Lower lobe of right lung (tissue), 2 donors: ENCODE measurements around the gene C1GALT1. TPM values are rescaled to one million over a fixed set of nuclear protein-coding genes. Genes with fewer than 3 reads are reported as not detected.
"Not testable (repeated sequence)": the region's sequence is repeated elsewhere in the genome, so short reads cannot be mapped to it uniquely, and the experiment has no call there.

Source experiments
- ATAC-seq, 2 donors: fragments of 200-7000 bp; cut with Tn5 transposase; one replicate each; pipeline ENCODE4 v1.9.1; 2020 to 2022; ENCODE audit warnings: mild to moderate bottlenecking in 2 of 2, moderate library complexity in 2 of 2
- DNase-seq: peaks from one replicate; pipeline ENCODE4 v3.0.0-alpha.2; 2020
- H3K27ac ChIP-seq: fragments of 200-600 bp; one replicate; pipeline ENCODE4 v1.8.0; 2022
- H3K27me3 ChIP-seq: fragments of 200-600 bp; one replicate; pipeline ENCODE4 v1.8.0; 2022; ENCODE audit warnings: low read depth
- H3K36me3 ChIP-seq: fragments of 200-600 bp; one replicate; pipeline ENCODE4 v1.8.0; 2022; ENCODE audit warnings: mild to moderate bottlenecking
- H3K4me1 ChIP-seq: fragments of 200-600 bp; one replicate; pipeline ENCODE4 v1.8.0; 2022
- H3K4me3 ChIP-seq: fragments of 200-600 bp; one replicate; pipeline ENCODE4 v1.8.0; 2022; ENCODE audit warnings: mild to moderate bottlenecking
- H3K9me3 ChIP-seq: fragments of 200-600 bp; one replicate; pipeline ENCODE4 v1.8.0; 2022
- CTCF ChIP-seq: fragments of 200-600 bp; IDR thresholded peaks from one replicate; pipeline ENCODE4 v1.8.0; 2022; ENCODE audit warnings: antibody characterized with exemption, mild to moderate bottlenecking
- intact Hi-C: fragments of 100-400 bp; cut with DNase I; formaldehyde crosslinking; loops from one replicate; pipeline ENCODE4 v1.11.0; 2022
- total RNA-seq: library from RNA; stranded (reverse); fragmentation: NEBNext Ultra II Directional; extraction: Animal tissue kit (Norgen Biotek cat#: 25700); gene quantifications from one replicate; pipeline ENCODE4 v1.2.1, GENCODE V29; 2021
- donor health status: DM: no; HTN: yes; CAD: no; lungs with severe emphysema.

C1GALT1 gene
- total RNA-seq, 1 donor from 2014 or later: 39.0 TPM

DNA sequence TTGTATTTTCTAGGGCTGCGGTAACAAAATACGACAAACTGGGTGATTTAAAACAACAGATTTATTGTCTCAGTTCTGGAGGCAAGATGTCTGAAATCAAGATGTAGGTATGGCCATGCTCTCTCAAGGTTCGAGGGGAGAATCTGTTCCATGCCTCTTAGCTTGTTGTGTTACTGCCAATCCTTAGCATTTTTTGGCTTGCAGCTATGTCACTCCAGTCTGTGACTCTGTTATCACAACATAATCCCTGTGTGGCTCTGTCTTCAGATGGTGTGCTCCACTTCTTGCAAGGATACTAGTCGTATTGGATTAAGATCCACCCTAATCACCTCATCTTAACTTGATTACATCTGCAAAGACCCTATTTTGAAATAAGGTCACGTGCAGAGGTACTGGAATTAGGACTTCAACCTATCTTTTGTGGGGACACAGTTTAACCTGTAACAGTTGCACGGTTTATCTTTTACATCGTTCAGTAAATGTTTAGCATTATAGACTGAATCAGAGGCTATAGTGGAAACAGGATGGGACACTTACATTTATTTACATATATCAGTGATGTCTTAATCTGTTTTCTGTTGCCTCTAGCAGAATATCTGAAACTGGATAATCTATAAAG, 3.1 kb downstream of the C1GALT1 start:
- DNase-seq: no peak
- H3K4me1 ChIP-seq: peaks cover 28% of the 10 kb centered on the region
- intact Hi-C loops: no loop called here

DNA sequence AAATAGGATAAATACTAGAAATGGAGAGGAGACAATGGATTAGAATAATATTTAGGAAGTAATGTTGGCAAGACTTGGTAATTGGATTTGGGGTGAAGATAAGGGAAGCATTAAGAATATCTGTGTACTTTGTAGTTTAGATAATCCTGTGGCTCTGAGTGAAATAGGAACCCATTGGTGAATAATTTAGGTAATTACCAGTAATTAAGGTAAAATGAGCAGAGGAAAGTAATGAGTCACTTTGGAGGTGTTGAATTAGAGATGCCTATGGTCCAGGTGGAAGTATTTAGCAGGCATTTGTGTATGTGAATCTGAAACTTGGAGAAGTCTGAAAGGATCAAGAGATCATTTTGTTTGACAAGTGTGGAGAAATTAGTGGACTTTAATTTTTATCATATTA, 5.7 kb downstream of the C1GALT1 start:
- Histone ChIP-seq H3K9me3 (no peaks in the 10 kb centered on the region), H3K27me3 (no peaks in the 10 kb centered on the region), H3K4me3 (no peak overlapping the region), H3K27ac (no peak overlapping the region), H3K36me3 (no peaks in the 10 kb centered on the region), H3K4me1 (peaks cover 20% of the 10 kb centered on the region)
- DNase-seq: no peak
- TF ChIP-seq CTCF: no peak
- intact Hi-C loops: no loop called here
- ATAC-seq: no peak

More for the DNA sequence above, 3.1 kb downstream of the C1GALT1 start:
- ATAC-seq: no peak
- H3K36me3 ChIP-seq: no peaks in the 10 kb centered on the region
- no peak overlapping the region for H3K27ac ChIP-seq
- H3K27me3 ChIP-seq: no peaks in the 10 kb centered on the region
- H3K4me3 ChIP-seq: no peak overlapping the region
- no peak for TF ChIP-seq CTCF
- H3K9me3 ChIP-seq: no peaks in the 10 kb centered on the region

DNA sequence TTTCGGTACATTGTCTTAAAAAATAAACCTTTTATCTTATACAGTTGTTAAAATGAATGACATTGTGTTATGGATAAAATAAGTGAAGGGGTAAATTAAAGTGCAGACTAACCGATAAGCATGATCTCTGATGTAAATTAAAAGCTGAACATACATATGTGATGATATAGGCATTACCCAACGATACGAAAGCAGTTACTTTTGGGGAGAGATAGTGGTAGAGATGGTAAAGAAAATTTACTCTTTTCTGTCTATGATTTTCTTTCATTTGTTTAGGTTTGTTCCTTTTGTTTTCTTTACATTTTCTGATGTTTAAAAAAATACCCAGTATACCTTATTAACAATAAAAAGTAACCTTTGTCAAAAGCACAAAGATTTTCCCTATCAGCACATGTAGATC, 6.4 kb downstream of the C1GALT1 start:
- H3K4me1 ChIP-seq: peaks cover 18% of the 10 kb centered on the region

GRCh38 chr7:7190142-7190541, 7.8 kb downstream of the C1GALT1 start:
- Histone ChIP-seq H3K9me3 (no peaks in the 10 kb centered on the region), H3K27ac (no peak overlapping the region), H3K36me3 (no peaks in the 10 kb centered on the region), H3K4me1 (peaks cover 4% of the 10 kb centered on the region), H3K4me3 (no peak overlapping the region), H3K27me3 (no peaks in the 10 kb centered on the region)
- intact Hi-C loops: no loop called here
- DNase-seq: no peak
- ATAC-seq: no peak
- TF ChIP-seq CTCF: no peak

More for the DNA sequence above, 6.4 kb downstream of the C1GALT1 start:
- Histone ChIP-seq H3K36me3 (no peaks in the 10 kb centered on the region), H3K27ac (no peak overlapping the region), H3K4me3 (no peak overlapping the region), H3K27me3 (no peaks in the 10 kb centered on the region), H3K9me3 (no peaks in the 10 kb centered on the region)
- no peak for DNase-seq
- intact Hi-C loops: no loop called here
- no peak for ATAC-seq
- TF ChIP-seq CTCF: no peak

DNA sequence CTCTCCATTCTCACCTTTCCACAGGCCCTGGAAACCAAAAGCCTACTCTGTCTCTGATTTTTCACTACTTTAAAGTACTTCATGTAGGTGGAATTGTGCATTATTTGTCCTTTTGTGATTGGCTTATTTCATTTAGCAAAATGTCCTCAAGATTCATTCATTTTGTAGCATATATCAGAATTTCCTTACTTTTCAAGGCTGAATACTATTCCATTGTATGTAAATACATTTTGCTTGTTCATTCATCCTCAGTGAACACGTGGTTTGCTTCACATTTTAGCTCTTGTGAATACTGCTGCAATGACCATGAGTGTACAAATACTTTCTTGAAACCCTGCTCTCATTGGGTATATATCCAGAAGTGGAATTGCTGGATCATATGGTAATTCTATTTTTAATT, 8.8 kb downstream of the C1GALT1 start:
- Histone ChIP-seq H3K27me3 (no peaks in the 10 kb centered on the region), H3K27ac (no peak overlapping the region), H3K36me3 (no peaks in the 10 kb centered on the region), H3K9me3 (no peaks in the 10 kb centered on the region), H3K4me1 (no peaks in the 10 kb centered on the region), H3K4me3 (no peak overlapping the region)
- ATAC-seq: no peak
- no peak for DNase-seq
- intact Hi-C loops: no loop called here
- TF ChIP-seq CTCF: no peak

- H3K9me3 ChIP-seq, H3K4me3 ChIP-seq, ATAC-seq, H3K27me3 ChIP-seq, H3K4me1 ChIP-seq, H3K27ac ChIP-seq, DNase-seq, intact Hi-C loops, H3K36me3 ChIP-seq: not testable (repeated sequence)
These were observed 10.7 kb downstream of the C1GALT1 start for GRCh38 chr7:7192798-7193788.

DNA sequence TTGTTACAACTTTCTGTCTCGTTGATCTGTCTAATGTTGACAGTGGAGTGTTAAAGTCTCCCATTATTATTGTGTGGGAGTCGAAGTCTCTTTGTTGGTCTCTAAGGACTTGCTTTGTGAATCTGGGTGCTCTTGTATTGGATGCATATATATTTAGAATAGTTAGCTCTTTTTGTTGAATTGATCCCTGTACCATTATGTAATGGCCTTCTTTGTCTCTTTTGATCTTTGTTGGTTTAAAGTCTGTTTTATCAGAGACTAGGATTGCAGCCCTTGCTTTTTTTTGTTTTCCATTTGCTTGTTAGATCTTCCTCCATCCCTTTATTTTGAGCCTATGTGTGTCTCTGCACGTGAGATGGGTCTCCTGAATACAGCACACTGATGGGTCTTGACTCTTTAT, 17.2 kb downstream of the C1GALT1 start:
- not testable (repeated sequence) for H3K36me3 ChIP-seq

GRCh38 chr7:7200255-7200654, 17.9 kb downstream of the C1GALT1 start:
- H3K4me3 ChIP-seq, DNase-seq, H3K27me3 ChIP-seq, H3K36me3 ChIP-seq, H3K9me3 ChIP-seq, H3K27ac ChIP-seq, intact Hi-C loops, ATAC-seq: not testable (repeated sequence)
- H3K4me1 ChIP-seq: peaks cover 17% of the 10 kb centered on the region

More for the DNA sequence above, 17.2 kb downstream of the C1GALT1 start:
- H3K9me3 ChIP-seq, ATAC-seq, DNase-seq, H3K4me3 ChIP-seq, H3K27me3 ChIP-seq, intact Hi-C loops, H3K27ac ChIP-seq: not testable (repeated sequence)
- peaks cover 17% of the 10 kb centered on the region for H3K4me1 ChIP-seq
